Upper lobe of right lung (tissue), 1 donor: ENCODE measurements around the gene POLR1F. TPM values are rescaled to one million over a fixed set of nuclear protein-coding genes. Genes with fewer than 3 reads are reported as not detected.

ENCODE experiments used
- ATAC-seq: fragments of 200-7000 bp; cut with Tn5 transposase; one replicate; pipeline ENCODE4 v1.9.1; 2020; ENCODE audit warnings: mild to moderate bottlenecking, moderate library complexity
- DNase-seq: peaks from one replicate; pipeline ENCODE4 v3.0.0-alpha.2; 2020
- H3K27ac ChIP-seq: fragments of 200-600 bp; one replicate; pipeline ENCODE4 v1.8.0; 2022
- H3K27me3 ChIP-seq: fragments of 200-600 bp; one replicate; pipeline ENCODE4 v1.8.0; 2022; ENCODE audit warnings: mild to moderate bottlenecking
- H3K36me3 ChIP-seq: fragments of 200-600 bp; one replicate; pipeline ENCODE4 v1.8.0; 2022
- H3K4me1 ChIP-seq: fragments of 200-600 bp; one replicate; pipeline ENCODE4 v1.8.0; 2022
- H3K4me3 ChIP-seq: fragments of 200-600 bp; one replicate; pipeline ENCODE4 v1.8.0; 2022; ENCODE audit warnings: mild to moderate bottlenecking
- H3K9me3 ChIP-seq: fragments of 200-600 bp; one replicate; pipeline ENCODE4 v1.8.0; 2022
- CTCF ChIP-seq: fragments of 200-600 bp; IDR thresholded peaks from one replicate; pipeline ENCODE4 v1.8.0; 2022; ENCODE audit warnings: antibody characterized with exemption
- intact Hi-C: fragments of 100-400 bp; cut with DNase I; formaldehyde crosslinking; loops from one replicate; pipeline ENCODE4 v1.11.0; 2022
- total RNA-seq: library from RNA; stranded (reverse); fragmentation: NEBNext Ultra II Directional; extraction: Animal tissue kit (Norgen Biotek cat#: 25700); gene quantifications from one replicate; pipeline ENCODE4 v1.2.1, GENCODE V29; 2021
- donor health status: DM: no; HTN: yes; CAD: no; lungs with severe emphysema.

Gene POLR1F
- total RNA-seq, 1 donor from 2014 or later, result 11.5 TPM

- intact Hi-C loops, result no loop called here
- Histone ChIP-seq H3K36me3 (no peaks in the 10 kb centered on the region), H3K27me3 (no peaks in the 10 kb centered on the region), H3K9me3 (no peaks in the 10 kb centered on the region), H3K4me1 (peaks cover 16% of the 10 kb centered on the region), H3K4me3 (no peak overlapping the region), H3K27ac (no peak overlapping the region)
- DNase-seq (no peak), ATAC-seq (no peak)
- TF ChIP-seq CTCF, result no peak
Observed at GRCh38 chr7:19707240-19707639, 1.6 kb downstream of the POLR1F start.

GRCh38 chr7:19705663-19706062 is 3.2 kb downstream of the POLR1F start:
- TF ChIP-seq CTCF, result no peak
- H3K4me3 ChIP-seq, result no peak overlapping the region
- intact Hi-C loops, result no loop called here
- peaks cover 16% of the 10 kb centered on the region for H3K4me1 ChIP-seq
- H3K27me3 ChIP-seq, result no peaks in the 10 kb centered on the region
- DNase-seq, result no peak
- no peak for ATAC-seq
- H3K9me3 ChIP-seq, result no peaks in the 10 kb centered on the region
- peaks cover 3% of the 10 kb centered on the region for H3K36me3 ChIP-seq
- no peak overlapping the region for H3K27ac ChIP-seq

- H3K4me1 ChIP-seq, result no peaks in the 10 kb centered on the region
- H3K36me3 ChIP-seq, result peaks cover 16% of the 10 kb centered on the region
- H3K9me3 ChIP-seq, result no peaks in the 10 kb centered on the region
- no peak for TF ChIP-seq CTCF
- no peaks in the 10 kb centered on the region for H3K27me3 ChIP-seq
- no peak for ATAC-seq
- no peak for DNase-seq
- intact Hi-C loops, result no loop called here
- H3K4me3 ChIP-seq, result no peak overlapping the region
- no peak overlapping the region for H3K27ac ChIP-seq
Observed at GRCh38 chr7:19701471-19701870, 7.4 kb downstream of the POLR1F start.

- ATAC-seq (no peak), DNase-seq (no peak)
- Histone ChIP-seq H3K27me3 (no peaks in the 10 kb centered on the region), H3K4me1 (no peaks in the 10 kb centered on the region), H3K27ac (no peak overlapping the region), H3K9me3 (no peaks in the 10 kb centered on the region), H3K4me3 (no peak overlapping the region), H3K36me3 (peaks cover 16% of the 10 kb centered on the region)
- TF ChIP-seq CTCF, result no peak
- intact Hi-C loops, result no loop called here
Observed at GRCh38 chr7:19700936-19701335, 7.9 kb downstream of the POLR1F start.

- Histone ChIP-seq H3K4me1 (no peaks in the 10 kb centered on the region), H3K36me3 (peaks cover 16% of the 10 kb centered on the region), H3K27me3 (no peaks in the 10 kb centered on the region), H3K9me3 (no peaks in the 10 kb centered on the region), H3K27ac (no peak overlapping the region), H3K4me3 (no peak overlapping the region)
- DNase-seq (no peak), ATAC-seq (no peak)
- intact Hi-C loops, result no loop called here
- TF ChIP-seq CTCF, result no peak
Observed at GRCh38 chr7:19698331-19698730, 10.5 kb downstream of the POLR1F start.

GRCh38 chr7:19696926-19697325 is 11.9 kb downstream of the POLR1F start:
- H3K4me3 ChIP-seq, result no peak overlapping the region
- H3K27ac ChIP-seq, result no peak overlapping the region
- no peaks in the 10 kb centered on the region for H3K27me3 ChIP-seq
- H3K9me3 ChIP-seq, result no peaks in the 10 kb centered on the region
- ATAC-seq (no peak), DNase-seq (no peak)
- TF ChIP-seq CTCF, result no peak
- H3K36me3 ChIP-seq, result peaks cover 16% of the 10 kb centered on the region
- intact Hi-C loops, result no loop called here
- H3K4me1 ChIP-seq, result no peaks in the 10 kb centered on the region
